Gastrocnemius medialis (tissue), 4 donors: ENCODE results near the gene GNG13.

Source experiments
- CTCF ChIP-seq, 5 experiments: fragments of 450-650 bp in 3 of 5; fragments of 200-600 bp in 2 of 5; sonication (generic) in 2 of 5; IDR thresholded peaks in 4 of 5; conservative IDR thresholded peaks in 1 of 5; 1 replicate in 4 of 5; 2 replicates in 1 of 5; pipeline ENCODE4 v1.5.1; 2016 to 2019; ENCODE audit warnings: antibody characterized with exemption in 5 of 5, mild to moderate bottlenecking in 3 of 5, moderate library complexity in 3 of 5
- POLR2A ChIP-seq, 2 donors: fragments of 450-650 bp; IDR thresholded peaks; one replicate each; pipeline ENCODE4 v1.6.1; 2017; ENCODE audit warnings: antibody characterized with exemption in 2 of 2, mild to moderate bottlenecking in 2 of 2, moderate library complexity in 2 of 2

- TF ChIP-seq CTCF (IDR thresholded peaks at IDR 0.05 in 4 of 5, conservative IDR thresholded peaks at IDR 0.05 in 1 of 5) (no peak), POLR2A (IDR thresholded peaks at IDR 0.05) (no peak)
These were observed 28.4 kb upstream of the GNG13 start for GRCh38 chr16:828891-829290.
